Skeletal muscle tissue (tissue), 4 donors: Measurements from ENCODE around the gene LCE7A. TPM values are rescaled to one million over a fixed set of nuclear protein-coding genes. Genes with fewer than 3 reads are reported as not detected.

ENCODE experiments used
- H3K27ac ChIP-seq: one replicate; pipeline ENCODE4 v1.7.0; 2013; ENCODE audit warnings: mild to moderate bottlenecking, low read depth, low read length, inconsistent platforms
- H3K27me3 ChIP-seq, 3 donors: one replicate each; pipeline ENCODE4 v1.7.0; 2013; ENCODE audit warnings: low read length in 3 of 3; ENCODE audit not compliant: control insufficient read depth in 3 of 3, insufficient read depth in 3 of 3
- H3K36me3 ChIP-seq, 3 donors: one replicate each; pipeline ENCODE4 v1.7.0; 2013; ENCODE audit warnings: low read length in 3 of 3; ENCODE audit not compliant: control insufficient read depth in 3 of 3, insufficient read depth in 3 of 3
- H3K4me1 ChIP-seq, 3 donors: one replicate each; pipeline ENCODE4 v1.7.0; 2013; ENCODE audit warnings: low read length in 3 of 3, mild to moderate bottlenecking in 3 of 3; ENCODE audit not compliant: control insufficient read depth in 3 of 3, insufficient read depth in 3 of 3
- H3K4me3 ChIP-seq, 3 donors: one replicate each; pipeline ENCODE4 v1.7.0; 2013; ENCODE audit warnings: low read length in 3 of 3
- H3K9ac ChIP-seq, 3 donors: one replicate each; pipeline ENCODE4 v1.7.0; 2013; ENCODE audit warnings: low read length in 3 of 3, mild to moderate bottlenecking in 3 of 3, moderate library complexity in 2 of 3, low read depth in 1 of 3
- H3K9me3 ChIP-seq, 3 donors: one replicate each; pipeline ENCODE4 v1.7.0; 2013; ENCODE audit warnings: low read length in 3 of 3; ENCODE audit not compliant: control insufficient read depth in 3 of 3
- total RNA-seq: library from RNA; depleted of rRNA; stranded (reverse); fragments of >200 nt; gene quantifications from one replicate; pipeline ENCODE4 v1.2.3, GENCODE V29; 2014
- donor health status: Osteomylitis.

The LCE7A gene
- total RNA-seq, 1 donor from 2014 or later = not detected

GRCh38 chr1:152878042-152878441 lies 18.2 kb downstream of the LCE7A start, which contains the start of gene SMCP:
TSS of gene SMCP (plus strand) at chr1:152878322. CDS start at chr1:152884423, 6,101 bp downstream.
- Histone ChIP-seq H3K9me3 (no peaks in the 10 kb centered on the region), H3K4me3 (no peak within 1 kb of the TSS), H3K9ac (no peak within 1 kb of the TSS), H3K27ac (no peak within 1 kb of the TSS), H3K4me1 (no peaks in the 10 kb centered on the region), H3K27me3 (no peaks in the 10 kb centered on the region), H3K36me3 (no peaks in the 10 kb centered on the region)

GRCh38 chr1:152879559-152880198 lies 19.9 kb downstream of the LCE7A start:
- Histone ChIP-seq H3K9me3 (no peaks in the 10 kb centered on the region), H3K36me3 (no peaks in the 10 kb centered on the region), H3K4me3 (no peak overlapping the region), H3K27ac (no peak overlapping the region), H3K4me1 (no peaks in the 10 kb centered on the region), H3K9ac (no peak overlapping the region), H3K27me3 (peaks cover 0 to 4% (median 0%) of the 10 kb centered on the region in 3 donors)

- no peaks in the 10 kb centered on the region for H3K9me3 ChIP-seq
- no peak overlapping the region for H3K27ac ChIP-seq
- no peaks in the 10 kb centered on the region for H3K36me3 ChIP-seq
- H3K4me1 ChIP-seq = no peaks in the 10 kb centered on the region
- no peak overlapping the region for H3K4me3 ChIP-seq
- H3K27me3 ChIP-seq = peaks cover 0 to 4% (median 0%) of the 10 kb centered on the region in 3 donors
- no peak overlapping the region for H3K9ac ChIP-seq
Measured at GRCh38 chr1:152880316-152880715, 20.5 kb downstream of the LCE7A start.

- no peak overlapping the region for H3K27ac ChIP-seq
- no peaks in the 10 kb centered on the region for H3K36me3 ChIP-seq
- H3K4me1 ChIP-seq = no peaks in the 10 kb centered on the region
- no peak overlapping the region for H3K9ac ChIP-seq
- H3K9me3 ChIP-seq = no peaks in the 10 kb centered on the region
- peaks cover 0 to 4% (median 0%) of the 10 kb centered on the region in 3 donors for H3K27me3 ChIP-seq
- no peak overlapping the region for H3K4me3 ChIP-seq
Measured at GRCh38 chr1:152880907-152881306, 21.1 kb downstream of the LCE7A start.

- Histone ChIP-seq H3K4me1 (no peaks in the 10 kb centered on the region), H3K36me3 (no peaks in the 10 kb centered on the region), H3K27me3 (peaks cover 0 to 4% (median 0%) of the 10 kb centered on the region in 3 donors), H3K9ac (no peak overlapping the region), H3K27ac (no peak overlapping the region), H3K9me3 (no peaks in the 10 kb centered on the region), H3K4me3 (no peak overlapping the region)
Measured at GRCh38 chr1:152884085-152884484, 24.3 kb downstream of the LCE7A start.

- no peaks in the 10 kb centered on the region for H3K9me3 ChIP-seq
- H3K27me3 ChIP-seq = peaks cover 0 to 4% (median 0%) of the 10 kb centered on the region in 3 donors
- no peak overlapping the region for H3K4me3 ChIP-seq
- H3K27ac ChIP-seq = no peak overlapping the region
- no peaks in the 10 kb centered on the region for H3K4me1 ChIP-seq
- H3K9ac ChIP-seq = no peak overlapping the region
- H3K36me3 ChIP-seq = no peaks in the 10 kb centered on the region
Measured at GRCh38 chr1:152884506-152884905, 24.7 kb downstream of the LCE7A start.

- peaks cover 0 to 4% (median 0%) of the 10 kb centered on the region in 3 donors for H3K27me3 ChIP-seq
- no peaks in the 10 kb centered on the region for H3K9me3 ChIP-seq
- H3K4me1 ChIP-seq = no peaks in the 10 kb centered on the region
- no peak overlapping the region for H3K4me3 ChIP-seq
- H3K36me3 ChIP-seq = no peaks in the 10 kb centered on the region
- no peak overlapping the region for H3K9ac ChIP-seq
- H3K27ac ChIP-seq = no peak overlapping the region
Measured at GRCh38 chr1:152884966-152885624, 25.3 kb downstream of the LCE7A start.

GRCh38 chr1:152886085-152886484 lies 26.3 kb downstream of the LCE7A start:
- H3K9me3 ChIP-seq = no peaks in the 10 kb centered on the region
- no peak overlapping the region for H3K9ac ChIP-seq
- no peak overlapping the region for H3K4me3 ChIP-seq
- no peak overlapping the region for H3K27ac ChIP-seq
- H3K27me3 ChIP-seq = peaks cover 0 to 4% (median 0%) of the 10 kb centered on the region in 3 donors
- H3K36me3 ChIP-seq = no peaks in the 10 kb centered on the region
- no peaks in the 10 kb centered on the region for H3K4me1 ChIP-seq

- Histone ChIP-seq H3K27me3 (peaks cover 0 to 4% (median 0%) of the 10 kb centered on the region in 3 donors), H3K9me3 (no peaks in the 10 kb centered on the region), H3K4me1 (no peaks in the 10 kb centered on the region), H3K27ac (no peak overlapping the region), H3K4me3 (no peak overlapping the region), H3K36me3 (no peaks in the 10 kb centered on the region), H3K9ac (no peak overlapping the region)
Measured at GRCh38 chr1:152886758-152887409, 27.1 kb downstream of the LCE7A start.

GRCh38 chr1:152888126-152888525 lies 28.3 kb downstream of the LCE7A start:
- Histone ChIP-seq H3K9me3 (no peaks in the 10 kb centered on the region), H3K4me1 (no peaks in the 10 kb centered on the region), H3K9ac (no peak overlapping the region), H3K27me3 (peaks cover 0 to 4% (median 0%) of the 10 kb centered on the region in 3 donors), H3K4me3 (no peak overlapping the region), H3K36me3 (no peaks in the 10 kb centered on the region), H3K27ac (no peak overlapping the region)
